NCI-H226 (cell line): ENCODE data around the gene MRPL32.

Experiments
- DNase-seq: peaks from one replicate; pipeline ENCODE4 v3.0.0-alpha.2; 2015

Gene MRPL32

GRCh38 chr7:42928754-42929153 is 3.4 kb upstream of the MRPL32 start:
- DNase-seq: no peak

GRCh38 chr7:42929449-42929848 is 2.7 kb upstream of the MRPL32 start:
- DNase-seq: no peak

- peak; percentile 41 for DNase-seq
These were observed 1.3 kb upstream of the MRPL32 start for GRCh38 chr7:42930889-42931288.

- DNase-seq: no peak
These were observed 736 bp upstream of the MRPL32 start for GRCh38 chr7:42931447-42931833.

GRCh38 chr7:42932811-42933591 is 825 bp downstream of the MRPL32 start:
- DNase-seq: no peak

- DNase-seq: no peak
These were observed 2.1 kb downstream of the MRPL32 start for GRCh38 chr7:42934291-42934690.

GRCh38 chr7:42935861-42936260 is 3.7 kb downstream of the MRPL32 start:
- DNase-seq: no peak

- no peak for DNase-seq
These were observed 7.5 kb downstream of the MRPL32 start for GRCh38 chr7:42939457-42940240.

- DNase-seq: peak; percentile 55
These were observed 9.0 kb downstream of the MRPL32 start for GRCh38 chr7:42940985-42941847.

- DNase-seq: no peak
These were observed 13.8 kb downstream of the MRPL32 start for GRCh38 chr7:42945821-42946626.

GRCh38 chr7:42946627-42946950 is 14.4 kb downstream of the MRPL32 start:
- DNase-seq: no peak

- no peak for DNase-seq
These were observed 15.3 kb downstream of the MRPL32 start for GRCh38 chr7:42947521-42947920.

GRCh38 chr7:42950417-42950816 is 18.2 kb downstream of the MRPL32 start:
- DNase-seq: no peak

- DNase-seq: no peak
These were observed 20.2 kb downstream of the MRPL32 start for GRCh38 chr7:42952328-42952727.

GRCh38 chr7:42953994-42954393 is 21.8 kb downstream of the MRPL32 start:
- DNase-seq: no peak

- no peak for DNase-seq
These were observed 23.9 kb downstream of the MRPL32 start for GRCh38 chr7:42956062-42956461.

- DNase-seq: no peak
These were observed 27.4 kb downstream of the MRPL32 start for GRCh38 chr7:42959549-42959948.

GRCh38 chr7:42960762-42961161 is 28.6 kb downstream of the MRPL32 start:
- no peak for DNase-seq

GRCh38 chr7:42961170-42961569 is 29.0 kb downstream of the MRPL32 start:
- DNase-seq: no peak

- no peak for DNase-seq
These were observed 32.1 kb downstream of the MRPL32 start for GRCh38 chr7:42964293-42964692.

GRCh38 chr7:42964849-42965805 is 33.0 kb downstream of the MRPL32 start:
- DNase-seq: no peak
